ENCODE data around the gene MYZAP. TPM values are rescaled to one million over a fixed set of nuclear protein-coding genes. Genes with fewer than 3 reads are reported as not detected.

The MYZAP gene
- total and polyA plus RNA-seq, 9 donors: 1.1 to 11.3 (median 5.5) TPM

DNA sequence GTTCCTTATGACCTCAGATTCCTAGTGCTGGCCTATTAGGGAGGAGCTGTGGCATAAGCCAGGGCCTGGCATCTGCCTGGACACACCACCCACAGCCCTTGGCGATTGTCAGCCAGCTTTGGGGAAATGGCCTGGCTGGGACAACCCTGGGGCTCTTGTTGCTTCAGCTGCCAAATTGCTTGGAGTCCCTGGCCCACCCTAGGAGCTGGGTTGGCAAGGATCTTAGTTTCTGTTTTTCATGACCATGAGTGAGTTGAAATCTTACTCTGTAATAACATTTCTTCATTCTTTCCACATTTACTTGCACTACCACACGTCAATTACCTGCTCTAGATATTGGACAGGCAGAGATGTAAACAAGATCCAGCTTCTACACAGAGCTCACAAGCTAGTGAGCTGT lies 1.9 kb upstream of the MYZAP start:
- DNase-seq: no peak
- no peak for TF ChIP-seq EP300 (IDR thresholded peaks at IDR 0.05)
- Histone ChIP-seq H3K4me1 (ENCODE audit: insufficient read depth) (peaks cover 7% of the 10 kb centered on the region), H3K27ac (no peak overlapping the region), H3K4me3 (no peak overlapping the region), H3K36me3 (no peaks in the 10 kb centered on the region), H3K9me3 (no peaks in the 10 kb centered on the region), H3K27me3 (no peaks in the 10 kb centered on the region)
- 68 to 80% (median 70%) methylated on average over 2 of the region's 2 CpGs for WGBS, 3 donors
- intact Hi-C loops (cut with DNase I): no loop called here

DNA sequence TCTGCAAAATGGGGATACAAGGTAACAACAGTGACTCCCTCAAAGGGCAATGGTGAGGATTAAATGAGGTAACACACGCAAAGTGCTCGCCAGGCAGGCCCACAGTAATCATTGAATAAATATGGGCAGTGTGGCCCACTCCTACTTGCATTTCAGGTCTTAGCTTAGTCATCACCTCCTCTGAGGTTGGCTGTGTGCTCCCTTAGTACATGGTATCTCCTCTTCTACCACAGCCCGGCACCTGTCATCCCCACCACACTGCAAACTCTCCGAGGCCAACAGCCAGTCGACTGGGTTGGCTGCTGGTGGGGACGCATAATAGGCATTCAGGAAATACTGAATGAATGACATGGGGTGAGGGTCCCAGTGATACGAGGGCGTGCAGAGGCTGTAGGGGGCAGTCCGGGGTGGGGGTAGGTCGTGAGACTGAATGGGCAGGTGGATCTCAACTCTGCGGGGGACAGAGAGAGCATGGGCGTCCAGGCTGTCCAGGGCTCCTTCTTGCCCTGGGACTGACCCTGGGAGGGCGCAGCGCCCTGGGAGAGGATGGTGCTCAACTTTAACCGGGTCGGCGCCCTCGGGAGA lies 375 bp upstream of the MYZAP start:
- peak overlapping the region; percentile 69 for H3K4me3 ChIP-seq
- no peaks in the 10 kb centered on the region for H3K9me3 ChIP-seq
- H3K27ac ChIP-seq: no peak overlapping the region
- peak in 1 of 5 donors; percentile 30 for DNase-seq
- 23 to 26% (median 25%) methylated on average over 18 of the region's 18 CpGs for WGBS, 3 donors
- no peak for TF ChIP-seq POLR2A (IDR thresholded peaks at IDR 0.05)
- TF ChIP-seq EP300 (IDR thresholded peaks at IDR 0.05): no peak
- TF ChIP-seq, protein P1, sequence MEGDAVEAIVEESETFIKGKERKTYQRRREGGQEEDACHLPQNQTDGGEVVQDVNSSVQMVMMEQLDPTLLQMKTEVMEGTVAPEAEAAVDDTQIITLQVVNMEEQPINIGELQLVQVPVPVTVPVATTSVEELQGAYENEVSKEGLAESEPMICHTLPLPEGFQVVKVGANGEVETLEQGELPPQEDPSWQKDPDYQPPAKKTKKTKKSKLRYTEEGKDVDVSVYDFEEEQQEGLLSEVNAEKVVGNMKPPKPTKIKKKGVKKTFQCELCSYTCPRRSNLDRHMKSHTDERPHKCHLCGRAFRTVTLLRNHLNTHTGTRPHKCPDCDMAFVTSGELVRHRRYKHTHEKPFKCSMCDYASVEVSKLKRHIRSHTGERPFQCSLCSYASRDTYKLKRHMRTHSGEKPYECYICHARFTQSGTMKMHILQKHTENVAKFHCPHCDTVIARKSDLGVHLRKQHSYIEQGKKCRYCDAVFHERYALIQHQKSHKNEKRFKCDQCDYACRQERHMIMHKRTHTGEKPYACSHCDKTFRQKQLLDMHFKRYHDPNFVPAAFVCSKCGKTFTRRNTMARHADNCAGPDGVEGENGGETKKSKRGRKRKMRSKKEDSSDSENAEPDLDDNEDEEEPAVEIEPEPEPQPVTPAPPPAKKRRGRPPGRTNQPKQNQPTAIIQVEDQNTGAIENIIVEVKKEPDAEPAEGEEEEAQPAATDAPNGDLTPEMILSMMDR (IDR thresholded peaks at IDR 0.05): no peak
- peaks cover 17% of the 10 kb centered on the region for H3K4me1 ChIP-seq (ENCODE audit: insufficient read depth)
- H3K27me3 ChIP-seq: no peaks in the 10 kb centered on the region
- intact Hi-C loops (cut with DNase I): no loop called here
- no peaks in the 10 kb centered on the region for H3K36me3 ChIP-seq

DNA sequence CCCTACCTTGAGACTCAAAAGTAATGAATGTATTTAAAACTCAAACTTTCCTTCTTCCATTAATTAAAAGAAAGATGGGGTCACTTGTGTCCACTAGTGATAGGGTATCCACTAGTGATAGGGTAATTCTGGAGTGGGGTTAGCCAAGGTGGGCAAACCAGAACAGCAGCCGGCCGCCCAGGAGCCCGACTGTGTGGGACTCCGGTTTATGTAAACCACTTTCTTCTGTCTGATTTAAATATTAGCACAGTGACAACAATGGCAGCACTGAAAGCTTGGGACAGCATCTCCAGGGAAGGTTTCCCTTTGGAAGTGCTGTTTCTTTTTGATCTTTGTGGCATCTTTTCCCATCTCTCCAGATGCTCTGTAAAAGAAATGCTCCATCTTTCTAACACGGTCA lies 722 bp downstream of the MYZAP start:
- peak overlapping the region in 1 of 2 donors; percentile 16 for H3K27ac ChIP-seq
- TF ChIP-seq POLR2A (IDR thresholded peaks at IDR 0.05) (no peak), EP300 (IDR thresholded peaks at IDR 0.05) (no peak)
- TF ChIP-seq, protein P1 (IDR thresholded peaks at IDR 0.05): no peak
- H3K27me3 ChIP-seq: no peaks in the 10 kb centered on the region
- no peak for DNase-seq
- H3K9me3 ChIP-seq: no peaks in the 10 kb centered on the region
- H3K4me3 ChIP-seq: peak overlapping the region; percentile 69
- peaks cover 18% of the 10 kb centered on the region for H3K4me1 ChIP-seq (ENCODE audit: insufficient read depth)
- intact Hi-C loops (cut with DNase I): no loop called here
- 81 to 94% (median 93%) methylated on average over 5 of the region's 5 CpGs for WGBS, 3 donors
- no peaks in the 10 kb centered on the region for H3K36me3 ChIP-seq

DNA sequence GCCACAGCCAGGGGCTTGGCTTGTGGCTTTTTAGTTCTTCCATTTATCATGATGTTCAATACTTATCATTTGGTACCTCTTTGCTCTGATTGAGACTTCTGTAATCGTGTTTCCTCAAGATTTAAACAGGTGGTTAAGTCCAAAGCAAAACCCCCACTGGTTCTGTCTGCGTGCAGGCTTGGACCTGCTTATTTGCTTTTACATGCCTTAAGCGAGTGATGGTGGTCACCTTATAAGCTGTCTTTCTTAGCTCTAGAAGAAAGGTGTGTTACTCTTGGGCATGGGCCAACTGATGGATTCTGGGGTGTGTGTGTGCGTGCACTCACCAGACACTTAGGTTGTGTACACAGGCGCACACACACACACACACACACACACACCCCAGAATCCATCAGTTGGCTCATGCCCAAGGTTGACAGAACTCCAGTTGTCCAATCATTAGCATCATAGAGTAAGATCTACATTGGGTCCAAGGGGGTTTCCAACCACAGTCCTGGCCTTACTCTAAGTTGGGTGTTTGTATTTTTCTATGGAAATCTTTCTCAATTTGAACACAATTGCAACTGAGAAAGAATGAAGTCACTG lies 1.2 kb downstream of the MYZAP start:
- intact Hi-C loops (cut with DNase I): no loop called here
- WGBS, 3 donors: 76 to 95% (median 91%) methylated on average over 5 of the region's 5 CpGs
- H3K4me1 ChIP-seq (ENCODE audit: insufficient read depth): peaks cover 18% of the 10 kb centered on the region
- H3K27me3 ChIP-seq: no peaks in the 10 kb centered on the region
- DNase-seq: no peak
- no peaks in the 10 kb centered on the region for H3K9me3 ChIP-seq
- H3K36me3 ChIP-seq: no peaks in the 10 kb centered on the region
- TF ChIP-seq EP300 (IDR thresholded peaks at IDR 0.05) (no peak), POLR2A (IDR thresholded peaks at IDR 0.05) (no peak)
- H3K4me3 ChIP-seq: peak overlapping the region; percentile 69
- no peak overlapping the region for H3K27ac ChIP-seq

DNA sequence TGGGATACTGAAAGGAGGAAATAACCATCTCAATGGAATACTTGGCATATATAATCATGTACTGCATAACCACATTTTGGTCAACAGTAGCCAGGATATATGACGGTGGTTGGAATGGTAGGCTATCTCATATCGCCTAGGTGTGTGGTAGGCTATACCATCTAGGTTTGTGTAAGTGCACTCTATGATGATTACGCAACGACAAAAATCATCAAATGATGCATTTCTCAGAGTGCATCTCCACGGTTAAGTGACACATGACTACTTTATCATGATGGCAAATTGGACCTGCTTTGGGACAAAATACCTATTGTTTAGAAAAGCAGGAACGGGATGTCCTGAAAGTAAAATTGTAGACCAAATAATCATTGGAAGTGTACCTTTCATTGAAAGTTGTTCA lies 2.8 kb downstream of the MYZAP start:
- DNase-seq: no peak
- Histone ChIP-seq H3K27me3 (no peaks in the 10 kb centered on the region), H3K4me1 (ENCODE audit: insufficient read depth) (peaks cover 18% of the 10 kb centered on the region), H3K27ac (no peak overlapping the region), H3K36me3 (no peaks in the 10 kb centered on the region), H3K9me3 (no peaks in the 10 kb centered on the region), H3K4me3 (no peak overlapping the region)
- intact Hi-C loops (cut with DNase I): no loop called here
- TF ChIP-seq, protein P1 (IDR thresholded peaks at IDR 0.05): no peak
- no peak for TF ChIP-seq POLR2A (IDR thresholded peaks at IDR 0.05)
- no peak for TF ChIP-seq EP300 (IDR thresholded peaks at IDR 0.05)
- WGBS, 3 donors: 96 to 98% (median 97%) methylated on average over 6 of the region's 6 CpGs

All from ovary (tissue), 9 donors.